Gastrocnemius medialis (tissue), 4 donors: ENCODE measurements around the gene ADCY9. TPM values are rescaled to one million over a fixed set of nuclear protein-coding genes. Genes with fewer than 3 reads are reported as not detected.

Experiments used
- ATAC-seq, 2 donors: fragments of 150-250 bp; one replicate each; pipeline ENCODE4 v1.9.1; 2016
- DNase-seq, 2 donors: peaks; one replicate each; pipeline ENCODE4 v3.0.0-alpha.2; 2019
- H3K27ac ChIP-seq, 4 donors: fragments of 200-600 bp; sonication (generic); 1 replicate in 1 of 4; 2 replicates in 3 of 4; pipeline ENCODE4 v1.5.1; 2016 to 2018; ENCODE audit warnings: mild to moderate bottlenecking in 2 of 4, moderate library complexity in 1 of 4
- H3K27me3 ChIP-seq, 3 donors: fragments of 200-600 bp; sonication (generic) in 2 of 3; 1 replicate in 1 of 3; 2 replicates in 2 of 3; pipeline versions ENCODE4 v1.5.1 to v1.6.0; 2016 to 2019; ENCODE audit warnings: mild to moderate bottlenecking in 1 of 3, moderate library complexity in 1 of 3
- H3K36me3 ChIP-seq, 2 donors: fragments of 200-600 bp; sonication (generic) in 1 of 2; one replicate each; pipeline ENCODE4 v1.5.1; 2017 to 2018
- H3K4me1 ChIP-seq, 2 donors: fragments of 200-600 bp; sonication (generic) in 1 of 2; one replicate each; pipeline ENCODE4 v1.5.1; 2016 to 2017; ENCODE audit warnings: mild to moderate bottlenecking in 2 of 2
- H3K4me3 ChIP-seq, 4 donors: fragments of 200-600 bp; sonication (generic) in 3 of 4; 1 replicate in 1 of 4; 2 replicates in 3 of 4; pipeline ENCODE4 v1.5.1; 2016 to 2019; ENCODE audit warnings: mild to moderate bottlenecking in 2 of 4
- H3K9me3 ChIP-seq, 3 donors: fragments of 200-600 bp; sonication (generic) in 2 of 3; 1 replicate in 1 of 3; 2 replicates in 2 of 3; pipeline ENCODE4 v1.5.1; 2016 to 2019
- POLR2A ChIP-seq, 2 donors: fragments of 450-650 bp; IDR thresholded peaks; one replicate each; pipeline ENCODE4 v1.6.1; 2017; ENCODE audit warnings: antibody characterized with exemption in 2 of 2, mild to moderate bottlenecking in 2 of 2, moderate library complexity in 2 of 2
- in situ Hi-C, 4 donors: fragments of 200-750 bp; cut with MboI; loops; one replicate each; pipeline versions ENCODE4 v1.15.0 to v1.8.0; 2017; ENCODE audit warnings: low sequenced_read_pairs in 4 of 4
- intact Hi-C: fragments of 100-400 bp; cut with DNase I; formaldehyde crosslinking; loops from one replicate; pipeline ENCODE4 v1.15.1; 2023; ENCODE audit warnings: low total_unique reads
- total RNA-seq, 4 donors: library from RNA; depleted of rRNA; stranded (reverse); fragments of >200 nt; gene quantifications; one replicate each; pipeline versions ENCODE4 v1.1.0 to v1.2.3, GENCODE V29; 2016
- TF ChIP-seq, protein P1 (sequence below), 5 experiments: fragments of 450-650 bp in 3 of 5; fragments of 200-600 bp in 2 of 5; sonication (generic) in 2 of 5; IDR thresholded peaks in 4 of 5; conservative IDR thresholded peaks in 1 of 5; 1 replicate in 4 of 5; 2 replicates in 1 of 5; pipeline ENCODE4 v1.5.1; 2016 to 2019; ENCODE audit warnings: antibody characterized with exemption in 5 of 5, mild to moderate bottlenecking in 3 of 5, moderate library complexity in 3 of 5

ADCY9 gene
- total RNA-seq, 4 donors from 2014 or later, result 84.9 to 223 (median 163) TPM

DNA sequence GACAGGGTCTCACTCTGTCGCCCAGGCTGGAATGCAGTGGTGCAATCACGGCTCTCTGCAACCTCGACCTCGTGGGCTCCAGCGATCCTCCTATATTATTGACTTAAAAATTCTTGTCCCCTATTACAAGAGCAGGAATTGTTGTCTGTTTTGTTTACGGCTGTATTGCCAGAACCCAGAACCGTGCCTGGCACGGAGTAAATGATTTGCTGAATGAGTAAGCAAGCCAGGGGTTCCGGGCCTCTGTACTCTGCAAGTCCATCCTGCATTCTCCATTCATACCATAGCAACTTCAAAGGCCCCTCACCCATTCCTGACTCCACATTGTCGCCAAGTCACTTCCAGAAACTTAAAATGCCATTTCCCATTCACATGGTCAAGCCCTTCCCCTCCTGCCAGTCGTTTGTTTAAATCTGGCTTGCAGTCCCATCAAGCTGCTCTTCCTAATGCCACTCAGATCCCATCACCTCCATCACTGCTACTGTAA is 6.9 kb downstream of the ADCY9 start:
- H3K9me3 ChIP-seq, result no peaks in the 10 kb centered on the region
- H3K27me3 ChIP-seq, result no peaks in the 10 kb centered on the region
- H3K4me1 ChIP-seq, result peaks cover 38 to 42% of the 10 kb centered on the region in 2 donors
- DNase-seq (no peak), ATAC-seq (no peak)
- intact Hi-C loops (no loop called here), in situ Hi-C loops (loop anchor here in 2 of 4 donors (25.0 kb wide), 2 partner anchors 122 to 153 kb away; partner anchors contain the start of gene TFAP4 (in 1 of the 2))
- H3K36me3 ChIP-seq, result no peaks in the 10 kb centered on the region
- H3K27ac ChIP-seq, result peak overlapping the region in 3 of 4 donors; percentile 18 to 63 (median 23)
- TF ChIP-seq, protein P1, sequence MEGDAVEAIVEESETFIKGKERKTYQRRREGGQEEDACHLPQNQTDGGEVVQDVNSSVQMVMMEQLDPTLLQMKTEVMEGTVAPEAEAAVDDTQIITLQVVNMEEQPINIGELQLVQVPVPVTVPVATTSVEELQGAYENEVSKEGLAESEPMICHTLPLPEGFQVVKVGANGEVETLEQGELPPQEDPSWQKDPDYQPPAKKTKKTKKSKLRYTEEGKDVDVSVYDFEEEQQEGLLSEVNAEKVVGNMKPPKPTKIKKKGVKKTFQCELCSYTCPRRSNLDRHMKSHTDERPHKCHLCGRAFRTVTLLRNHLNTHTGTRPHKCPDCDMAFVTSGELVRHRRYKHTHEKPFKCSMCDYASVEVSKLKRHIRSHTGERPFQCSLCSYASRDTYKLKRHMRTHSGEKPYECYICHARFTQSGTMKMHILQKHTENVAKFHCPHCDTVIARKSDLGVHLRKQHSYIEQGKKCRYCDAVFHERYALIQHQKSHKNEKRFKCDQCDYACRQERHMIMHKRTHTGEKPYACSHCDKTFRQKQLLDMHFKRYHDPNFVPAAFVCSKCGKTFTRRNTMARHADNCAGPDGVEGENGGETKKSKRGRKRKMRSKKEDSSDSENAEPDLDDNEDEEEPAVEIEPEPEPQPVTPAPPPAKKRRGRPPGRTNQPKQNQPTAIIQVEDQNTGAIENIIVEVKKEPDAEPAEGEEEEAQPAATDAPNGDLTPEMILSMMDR (IDR thresholded peaks at IDR 0.05 in 4 of 5, conservative IDR thresholded peaks at IDR 0.05 in 1 of 5), result no peak
- TF ChIP-seq POLR2A (IDR thresholded peaks at IDR 0.05), result no peak
- H3K4me3 ChIP-seq, result no peak overlapping the region

- TF ChIP-seq, protein P1 (IDR thresholded peaks at IDR 0.05 in 4 of 5, conservative IDR thresholded peaks at IDR 0.05 in 1 of 5), result no peak
- no peak for TF ChIP-seq POLR2A (IDR thresholded peaks at IDR 0.05)
- intact Hi-C loops (no loop called here), in situ Hi-C loops (loop anchor here in 2 of 4 donors (25.0 kb wide), 2 partner anchors 119 to 156 kb away; partner anchors contain the start of gene TFAP4 (in 1 of the 2))
- DNase-seq, result no peak
- ATAC-seq, result no peak
- Histone ChIP-seq H3K36me3 (peaks cover 0 to 3% of the 10 kb centered on the region in 2 donors), H3K27me3 (no peaks in the 10 kb centered on the region), H3K4me3 (no peak overlapping the region), H3K27ac (peak overlapping the region in 3 of 4 donors; percentile 20 to 55 (median 43)), H3K4me1 (peaks cover 25 to 31% of the 10 kb centered on the region in 2 donors), H3K9me3 (no peaks in the 10 kb centered on the region)
Observed at GRCh38 chr16:4106516-4106915, 9.7 kb downstream of the ADCY9 start.

DNA sequence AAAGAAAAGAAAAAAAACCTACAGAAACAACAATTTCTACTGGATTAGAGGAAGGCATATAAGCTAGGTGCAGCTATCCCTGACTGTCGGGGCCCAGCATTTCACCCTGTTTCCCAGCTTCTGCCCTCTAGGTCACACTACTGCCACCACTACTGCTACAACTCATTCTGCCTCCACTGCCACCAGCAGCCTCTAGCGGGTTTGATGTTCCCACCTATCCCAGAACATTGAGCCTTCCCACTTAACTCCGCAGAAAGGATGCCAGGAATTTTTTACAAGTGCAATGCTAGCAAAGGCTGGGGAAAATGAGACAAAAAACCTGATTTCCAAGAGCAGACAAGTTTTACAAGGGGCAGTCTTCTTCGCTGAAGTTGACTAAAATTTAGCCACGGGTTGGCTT is 10.4 kb downstream of the ADCY9 start:
- Histone ChIP-seq H3K9me3 (no peaks in the 10 kb centered on the region), H3K27ac (peak overlapping the region in 1 of 4 donors; percentile 20), H3K4me3 (no peak overlapping the region), H3K27me3 (no peaks in the 10 kb centered on the region), H3K36me3 (peaks cover 0 to 3% of the 10 kb centered on the region in 2 donors), H3K4me1 (peaks cover 25 to 29% of the 10 kb centered on the region in 2 donors)
- intact Hi-C loops, result no loop called here
- ATAC-seq (no peak), DNase-seq (no peak)
- TF ChIP-seq POLR2A (IDR thresholded peaks at IDR 0.05), result no peak
- TF ChIP-seq, protein P1 (IDR thresholded peaks at IDR 0.05 in 4 of 5, conservative IDR thresholded peaks at IDR 0.05 in 1 of 5), result no peak
- in situ Hi-C loops, result loop anchor here in 2 of 4 donors (25.0 kb wide), 2 partner anchors 119 to 156 kb away; partner anchors contain the start of gene TFAP4 (in 1 of the 2)

- Histone ChIP-seq H3K36me3 (peaks cover 0 to 3% of the 10 kb centered on the region in 2 donors), H3K9me3 (no peaks in the 10 kb centered on the region), H3K27me3 (no peaks in the 10 kb centered on the region), H3K27ac (peak overlapping the region; percentile 37 to 64 (median 50)), H3K4me3 (no peak overlapping the region), H3K4me1 (peaks cover 19 to 22% of the 10 kb centered on the region in 2 donors)
- ATAC-seq (peak; percentile 60 to 62), DNase-seq (no peak)
- no peak for TF ChIP-seq POLR2A (IDR thresholded peaks at IDR 0.05)
- TF ChIP-seq, protein P1 (IDR thresholded peaks at IDR 0.05 in 4 of 5, conservative IDR thresholded peaks at IDR 0.05 in 1 of 5), result no peak
- intact Hi-C loops (no loop called here), in situ Hi-C loops (loop anchor here in 2 of 4 donors (25.0 kb wide), 2 partner anchors 116 to 159 kb away; partner anchors contain the start of gene TFAP4 (in 1 of the 2))
Observed at GRCh38 chr16:4103745-4104144, 12.5 kb downstream of the ADCY9 start.
